Natural killer cell treated with Interleukin-12 subunit alpha and Interleukin-12 subunit beta and Interleukin-15 and Interleukin-18, amount 100 ng/mL, for 72 hours (primary cell): ENCODE data around the gene HIGD2B. TPM values are rescaled to one million over a fixed set of nuclear protein-coding genes. Genes with fewer than 3 reads are reported as not detected.
A peak's percentile ranks its signal among the peaks of the same experiment; 100 is the strongest.
"Not testable (repeated sequence)": the region's sequence is repeated elsewhere in the genome, so short reads cannot be mapped to it uniquely, and the experiment has no call there.

Source experiments
- ATAC-seq, 2 donors: fragments of 150-1000 bp; cut with Tn5 transposase in 1 of 2; sonication (Bioruptor Pico), chemical (Tn5 transposase) in 1 of 2; 2 replicates each; pipeline ENCODE4 v1.10.0; 2021
- DNase-seq: peaks from one replicate; pipeline ENCODE4 v3.0.0; 2022; ENCODE audit warnings: low spot score
- H3K27ac Mint-ChIP-seq, 2 donors: 1 replicate in 1 of 2; 2 replicates in 1 of 2; pipeline ENCODE4 v1.8.0; 2022; ENCODE audit warnings: mixed read lengths in 2 of 2, mild to moderate bottlenecking in 1 of 2, moderate library complexity in 1 of 2
- H3K27me3 Mint-ChIP-seq, 2 donors: 1 replicate in 1 of 2; 2 replicates in 1 of 2; pipeline ENCODE4 v1.8.0; 2022; ENCODE audit warnings: mixed read lengths in 2 of 2
- H3K36me3 Mint-ChIP-seq: one replicate; pipeline ENCODE4 v1.8.0; 2022; ENCODE audit warnings: mixed read lengths
- H3K4me1 Mint-ChIP-seq, 2 donors: 1 replicate in 1 of 2; 2 replicates in 1 of 2; pipeline ENCODE4 v1.8.0; 2022; ENCODE audit warnings: low read depth in 2 of 2, mixed read lengths in 2 of 2, mild to moderate bottlenecking in 1 of 2
- H3K4me3 Mint-ChIP-seq: one replicate; pipeline ENCODE4 v1.8.0; 2022; ENCODE audit warnings: mixed read lengths
- H3K9me3 Mint-ChIP-seq: 2 replicates; pipeline ENCODE4 v1.8.0; 2022; ENCODE audit warnings: mixed read lengths
- total RNA-seq, 2 donors: library from RNA; stranded (reverse); gene quantifications; one replicate each; pipeline ENCODE4 v1.2.3, GENCODE V29; 2022

HIGD2B gene, protein sequence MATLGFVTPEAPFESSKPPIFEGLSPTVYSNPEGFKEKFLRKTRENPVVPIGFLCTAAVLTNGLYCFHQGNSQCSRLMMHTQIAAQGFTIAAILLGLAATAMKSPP
- total RNA-seq, result under 1 TPM; 0.26 to 0.39 TPM

DNA sequence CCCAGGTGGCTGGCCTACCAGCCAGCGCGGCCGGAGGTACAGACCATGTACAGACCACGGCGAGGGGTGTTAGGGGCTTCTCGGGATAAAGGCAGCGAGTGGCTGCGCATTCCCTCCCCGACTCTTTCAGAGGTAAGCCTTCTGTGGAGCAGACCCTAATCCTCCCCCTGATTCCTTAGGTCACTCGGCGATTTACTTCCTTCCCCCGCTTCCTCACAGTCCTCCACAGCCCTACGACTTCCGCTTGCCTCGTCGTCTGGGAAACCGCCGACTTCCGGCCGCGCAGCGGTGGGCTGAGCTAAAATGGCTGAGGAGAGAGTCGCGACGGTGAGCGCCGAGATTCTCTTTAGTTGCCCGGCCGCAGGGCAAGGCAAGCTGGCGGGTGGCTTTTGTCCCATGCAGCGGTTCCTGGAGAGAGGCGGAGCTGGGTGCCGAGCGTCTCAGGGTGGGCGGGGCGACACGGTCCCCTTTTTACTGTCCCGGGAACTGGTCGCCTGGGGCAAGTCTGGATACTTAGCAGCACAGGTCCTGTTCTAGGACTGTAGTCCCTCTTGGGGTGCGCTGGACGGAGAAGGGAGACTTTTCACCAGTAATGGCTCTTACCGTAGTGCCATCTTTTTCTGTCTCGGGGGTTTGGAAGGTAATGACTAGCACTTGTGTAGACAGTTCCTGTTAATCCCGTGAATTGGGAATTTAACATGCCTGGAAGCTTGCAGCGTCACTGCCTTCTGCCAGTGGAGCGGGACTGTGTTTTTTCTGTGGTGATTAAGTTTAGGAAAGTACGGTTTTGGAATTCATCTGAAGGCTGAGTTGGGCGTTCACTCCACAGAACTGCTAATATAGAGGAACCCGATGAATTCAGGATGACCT is at the start of gene HIGD2B, which contains the start of gene BBS4:
Gene HIGD2B (minus strand): TSS at position 258 of the 870 bp plus-strand sequence. CDS start 9,808 bp downstream, outside the sequence.
Gene BBS4 (plus strand): TSS at position 283 of the 870 bp plus-strand sequence. CDS start 21 bp downstream, at position 304.
- peak; percentile 91 for DNase-seq
- peak; percentile 98 for ATAC-seq
- no peaks in the 10 kb centered on the region for H3K27me3 Mint-ChIP-seq
- peak within 1 kb of the TSS; percentile 91 to 98 for H3K27ac Mint-ChIP-seq
- H3K36me3 Mint-ChIP-seq, result no peaks in the 10 kb centered on the region
- peak within 1 kb of the TSS; percentile 98 for H3K4me3 Mint-ChIP-seq
- peaks cover 15% of the 10 kb centered on the region in 2 donors for H3K4me1 Mint-ChIP-seq
- H3K9me3 Mint-ChIP-seq, result no peaks in the 10 kb centered on the region

DNA sequence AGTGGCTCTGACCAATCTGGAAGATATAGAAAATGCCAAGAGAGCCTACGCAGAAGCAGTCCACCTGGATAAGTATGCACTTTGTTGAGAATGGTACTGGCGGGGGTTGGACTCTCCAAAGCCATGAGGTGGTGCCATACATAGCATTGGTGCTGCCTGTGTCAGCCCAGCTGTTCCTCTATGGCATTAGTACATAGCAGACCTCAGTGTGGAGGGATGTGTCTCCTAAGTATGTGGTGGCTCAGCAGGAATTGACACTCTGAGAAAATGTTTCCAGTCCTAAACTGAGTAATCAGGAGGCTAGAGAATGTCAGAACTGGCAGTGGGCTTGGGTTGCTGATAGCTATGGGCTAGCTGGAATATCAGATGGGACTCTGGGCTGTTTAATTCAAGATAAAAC is 49.1 kb upstream of the HIGD2B start:
- Mint-ChIP-seq H3K4me1 (peaks cover 22 to 30% of the 10 kb centered on the region in 2 donors), H3K36me3 (peaks cover 37% of the 10 kb centered on the region), H3K27ac (no peak overlapping the region), H3K9me3 (no peaks in the 10 kb centered on the region), H3K27me3 (no peaks in the 10 kb centered on the region), H3K4me3 (no peak overlapping the region)
- DNase-seq, result no peak
- ATAC-seq, result no peak

- DNase-seq (no peak), ATAC-seq (no peak)
- H3K4me3 Mint-ChIP-seq, result no peak overlapping the region
- peaks cover 14 to 20% of the 10 kb centered on the region in 2 donors for H3K4me1 Mint-ChIP-seq
- peaks cover 27% of the 10 kb centered on the region for H3K36me3 Mint-ChIP-seq
- H3K27me3 Mint-ChIP-seq, result no peaks in the 10 kb centered on the region
- no peaks in the 10 kb centered on the region for H3K9me3 Mint-ChIP-seq
- H3K27ac Mint-ChIP-seq, result no peak overlapping the region
Measured at GRCh38 chr15:72733941-72734738, 48.2 kb upstream of the HIGD2B start.

DNA sequence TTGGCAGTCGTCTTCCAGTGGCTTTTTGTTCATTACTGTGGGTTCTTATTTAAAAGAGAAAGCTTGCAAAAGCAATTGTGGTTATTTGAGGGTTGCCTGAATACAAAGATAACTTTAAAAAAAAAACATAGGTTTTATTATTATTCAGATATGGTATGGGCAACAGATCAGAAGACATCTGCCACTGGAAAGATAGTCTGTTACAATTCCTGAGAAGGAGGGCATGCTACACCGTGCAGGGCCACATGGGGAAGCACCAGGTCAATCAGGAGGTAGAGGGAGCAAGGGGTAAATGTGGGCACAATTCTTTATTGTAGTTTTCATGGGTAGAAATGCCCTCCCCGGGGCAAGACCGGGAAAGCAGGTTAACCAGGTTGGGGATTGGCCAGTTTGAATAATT is 46.5 kb upstream of the HIGD2B start:
- H3K27ac Mint-ChIP-seq, result no peak overlapping the region
- DNase-seq (no peak), ATAC-seq (no peak)
- peaks cover 10 to 14% of the 10 kb centered on the region in 2 donors for H3K4me1 Mint-ChIP-seq
- no peak overlapping the region for H3K4me3 Mint-ChIP-seq
- H3K36me3 Mint-ChIP-seq, result peaks cover 18% of the 10 kb centered on the region
- H3K9me3 Mint-ChIP-seq, result no peaks in the 10 kb centered on the region
- no peaks in the 10 kb centered on the region for H3K27me3 Mint-ChIP-seq

GRCh38 chr15:72732086-72732485 is 46.1 kb upstream of the HIGD2B start:
- no peak overlapping the region for H3K27ac Mint-ChIP-seq
- peaks cover 14% of the 10 kb centered on the region for H3K36me3 Mint-ChIP-seq
- DNase-seq, result no peak
- H3K9me3 Mint-ChIP-seq, result no peaks in the 10 kb centered on the region
- H3K4me1 Mint-ChIP-seq, result peaks cover 10 to 11% of the 10 kb centered on the region in 2 donors
- no peak for ATAC-seq
- no peaks in the 10 kb centered on the region for H3K27me3 Mint-ChIP-seq
- H3K4me3 Mint-ChIP-seq, result no peak overlapping the region

DNA sequence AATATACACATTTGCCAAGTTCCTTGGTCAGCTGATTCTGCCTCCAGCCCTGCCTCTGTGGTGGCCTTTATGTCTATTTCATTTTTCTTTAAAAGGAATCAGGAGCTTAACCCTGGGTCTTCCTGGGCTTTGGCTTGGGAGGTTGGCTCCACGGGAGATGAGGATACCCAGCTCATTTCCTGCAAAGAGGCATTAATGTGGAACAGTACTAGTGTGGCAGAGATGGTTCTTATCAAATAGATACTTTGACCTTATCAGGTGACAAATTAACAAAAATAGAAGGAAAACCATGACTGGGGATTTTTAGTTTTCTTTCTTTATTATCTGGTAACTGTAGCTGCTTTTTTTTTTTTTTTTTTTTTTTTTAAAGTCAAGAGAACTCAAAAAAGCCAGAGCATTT is 42.8 kb upstream of the HIGD2B start:
- H3K4me1 Mint-ChIP-seq, result peaks cover 0 to 2% of the 10 kb centered on the region in 2 donors
- no peak overlapping the region for H3K27ac Mint-ChIP-seq
- H3K27me3 Mint-ChIP-seq, result no peaks in the 10 kb centered on the region
- H3K4me3 Mint-ChIP-seq, result no peak overlapping the region
- no peak for DNase-seq
- no peak for ATAC-seq
- peaks cover 5% of the 10 kb centered on the region for H3K36me3 Mint-ChIP-seq
- no peaks in the 10 kb centered on the region for H3K9me3 Mint-ChIP-seq

DNA sequence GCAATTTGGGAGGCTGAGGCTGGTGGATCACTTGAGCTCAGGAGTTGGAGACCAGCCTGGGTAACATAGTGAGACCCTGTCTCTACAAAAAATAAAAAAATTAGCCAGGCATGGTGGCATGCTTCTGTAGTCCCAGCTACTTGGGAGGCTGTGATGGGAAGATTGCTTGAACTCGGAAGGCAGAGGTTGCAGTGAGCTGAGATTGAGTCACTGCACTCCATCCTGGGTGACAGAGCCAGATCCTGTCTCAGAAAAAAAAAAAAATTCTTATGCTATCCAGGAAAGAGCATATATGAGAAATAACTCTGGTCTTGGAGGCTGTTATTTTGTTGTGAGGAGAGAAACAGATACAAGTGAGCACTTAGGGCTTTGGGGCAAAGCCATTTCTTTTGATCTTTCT is 42.3 kb upstream of the HIGD2B start:
- not testable (repeated sequence) for DNase-seq, H3K9me3 Mint-ChIP-seq, H3K4me1 Mint-ChIP-seq, H3K27ac Mint-ChIP-seq, H3K36me3 Mint-ChIP-seq, H3K4me3 Mint-ChIP-seq, H3K27me3 Mint-ChIP-seq, ATAC-seq

GRCh38 chr15:72727154-72727553 is 41.2 kb upstream of the HIGD2B start:
- Mint-ChIP-seq H3K27ac (no peak overlapping the region), H3K4me3 (no peak overlapping the region), H3K4me1 (no peaks in the 10 kb centered on the region), H3K36me3 (peaks cover 5% of the 10 kb centered on the region), H3K27me3 (no peaks in the 10 kb centered on the region), H3K9me3 (no peaks in the 10 kb centered on the region)
- ATAC-seq (no peak), DNase-seq (no peak)

- not testable (repeated sequence) for H3K36me3 Mint-ChIP-seq, H3K4me1 Mint-ChIP-seq, ATAC-seq, H3K9me3 Mint-ChIP-seq, DNase-seq, H3K27ac Mint-ChIP-seq, H3K27me3 Mint-ChIP-seq, H3K4me3 Mint-ChIP-seq
Measured at GRCh38 chr15:72725851-72726250, 39.9 kb upstream of the HIGD2B start.

DNA sequence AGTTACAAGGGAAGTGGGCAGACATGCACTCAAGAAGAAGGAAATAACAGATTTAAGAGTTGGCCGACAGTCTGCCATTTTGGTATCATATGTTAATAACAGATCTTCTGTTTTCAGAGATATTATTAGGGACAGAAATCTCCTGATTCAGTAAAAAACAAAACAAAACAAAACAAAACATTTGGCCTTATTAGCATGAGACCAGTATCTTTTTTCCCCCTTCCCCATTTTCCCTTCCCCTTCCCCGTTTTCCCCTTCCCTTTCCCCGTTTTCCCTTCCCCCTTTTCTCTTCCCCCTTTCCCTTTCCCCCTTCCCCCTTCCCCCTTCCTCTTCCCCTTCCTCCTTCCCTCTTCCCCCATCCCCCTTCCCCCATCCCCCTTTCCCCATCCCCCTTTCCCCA is 39.5 kb upstream of the HIGD2B start:
- Mint-ChIP-seq H3K27ac (no peak overlapping the region), H3K4me1 (no peaks in the 10 kb centered on the region), H3K36me3 (no peaks in the 10 kb centered on the region), H3K9me3 (no peaks in the 10 kb centered on the region), H3K27me3 (no peaks in the 10 kb centered on the region), H3K4me3 (no peak overlapping the region)
- DNase-seq (no peak), ATAC-seq (no peak)

GRCh38 chr15:72724028-72724427 is 38.0 kb upstream of the HIGD2B start:
- no peak for DNase-seq
- no peak overlapping the region for H3K4me3 Mint-ChIP-seq
- no peaks in the 10 kb centered on the region for H3K27me3 Mint-ChIP-seq
- no peaks in the 10 kb centered on the region for H3K9me3 Mint-ChIP-seq
- H3K27ac Mint-ChIP-seq, result no peak overlapping the region
- H3K36me3 Mint-ChIP-seq, result no peaks in the 10 kb centered on the region
- ATAC-seq, result no peak
- H3K4me1 Mint-ChIP-seq, result no peaks in the 10 kb centered on the region

DNA sequence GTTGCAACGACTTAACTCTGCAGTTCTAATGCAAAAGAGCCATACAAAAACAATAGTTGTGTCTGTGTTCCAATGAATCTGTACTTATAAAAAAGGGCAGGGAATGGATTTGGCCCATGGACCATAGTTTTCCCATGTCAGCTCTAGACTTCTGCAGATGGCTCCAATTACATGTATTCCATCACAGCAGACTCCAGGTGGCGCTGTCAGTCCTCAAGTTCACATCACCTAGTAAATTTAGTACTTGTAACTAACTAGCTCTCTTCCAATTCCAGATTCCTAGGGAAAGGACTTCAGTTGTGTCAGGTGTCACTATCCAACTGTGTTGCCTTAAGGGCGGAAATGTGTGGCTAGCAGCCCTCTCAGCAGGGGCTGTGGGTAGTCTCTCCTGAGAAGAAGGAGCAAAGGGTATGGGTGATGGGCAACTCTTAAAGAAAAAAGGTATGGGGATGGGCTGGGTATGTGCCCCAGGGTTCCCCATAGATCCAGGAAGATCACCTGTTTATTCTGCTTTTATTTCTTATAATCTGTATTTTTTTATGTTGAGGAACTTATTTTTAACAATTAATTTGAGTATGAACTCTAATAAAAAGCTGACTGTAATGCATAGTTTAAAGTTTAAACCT is 36.2 kb upstream of the HIGD2B start:
- no peak for ATAC-seq
- H3K4me1 Mint-ChIP-seq, result no peaks in the 10 kb centered on the region
- H3K27me3 Mint-ChIP-seq, result no peaks in the 10 kb centered on the region
- DNase-seq, result peak; percentile 77
- H3K36me3 Mint-ChIP-seq, result peaks cover 8% of the 10 kb centered on the region
- H3K9me3 Mint-ChIP-seq, result no peaks in the 10 kb centered on the region
- no peak overlapping the region for H3K27ac Mint-ChIP-seq
- H3K4me3 Mint-ChIP-seq, result no peak overlapping the region

DNA sequence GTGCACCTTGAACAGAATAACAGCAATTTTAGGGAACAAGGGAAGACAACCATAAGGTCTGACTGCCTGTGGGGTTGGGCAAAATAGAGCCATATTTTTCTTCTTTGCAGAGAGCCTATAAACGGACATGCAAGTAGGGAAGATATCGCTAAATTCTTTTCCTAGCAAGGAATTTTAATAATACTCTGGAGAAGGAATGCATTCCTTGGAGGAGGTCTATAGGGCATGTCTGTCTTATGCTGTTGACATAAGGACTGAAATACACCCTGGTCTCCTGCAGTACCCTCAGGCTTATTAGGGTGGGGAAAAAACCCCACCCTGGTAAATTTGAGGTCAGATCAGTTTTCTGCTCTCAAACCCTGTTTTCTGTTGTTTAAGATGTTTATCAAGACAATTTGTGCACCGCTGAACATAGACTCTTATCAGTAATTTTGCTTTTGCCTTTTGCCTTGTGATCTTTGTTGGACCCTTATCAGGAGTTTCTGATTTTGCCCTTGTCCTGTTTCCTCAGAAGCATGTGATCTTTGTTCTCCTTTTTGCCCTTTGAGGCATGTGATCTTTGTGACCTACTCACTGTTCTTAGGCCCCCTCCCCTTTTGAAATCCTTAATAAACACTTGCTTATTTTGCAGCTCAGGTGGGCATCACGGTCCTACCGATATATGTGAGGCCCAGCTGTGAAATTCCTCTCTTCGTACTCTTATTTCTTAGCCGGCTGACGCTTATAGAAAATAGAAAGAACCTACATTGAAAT is 22.7 kb upstream of the HIGD2B start:
- H3K4me1 Mint-ChIP-seq, H3K27ac Mint-ChIP-seq, H3K27me3 Mint-ChIP-seq: not testable (repeated sequence)

More for the DNA sequence above, 22.7 kb upstream of the HIGD2B start:
- H3K36me3 Mint-ChIP-seq, H3K9me3 Mint-ChIP-seq, ATAC-seq, H3K4me3 Mint-ChIP-seq, DNase-seq: not testable (repeated sequence)
